WI38 (cell line): ENCODE measurements around the gene CELA2B.

Experiments
- H3K4me3 ChIP-seq: 2 replicates; pipeline ENCODE4 v1.5.1; 2011; ENCODE audit warnings: low read depth, mild to moderate bottlenecking, control low read depth, low read length
- CTCF ChIP-seq: IDR thresholded peaks from 2 replicates; pipeline ENCODE4 v1.5.1; 2012; ENCODE audit warnings: low read depth, mild to moderate bottlenecking, control low read depth, low read length

CELA2B gene

GRCh38 chr1:15446212-15446611 is 29.7 kb upstream of the CELA2B start:
- H3K4me3 ChIP-seq = no peak overlapping the region
- TF ChIP-seq CTCF = no peak

- no peak for TF ChIP-seq CTCF
- H3K4me3 ChIP-seq = no peak overlapping the region
Observed at GRCh38 chr1:15448877-15449462, 26.9 kb upstream of the CELA2B start.

GRCh38 chr1:15449567-15449966 is 26.3 kb upstream of the CELA2B start:
- TF ChIP-seq CTCF = no peak
- H3K4me3 ChIP-seq = no peak overlapping the region

GRCh38 chr1:15451014-15451722 is 24.7 kb upstream of the CELA2B start:
- TF ChIP-seq CTCF = no peak

GRCh38 chr1:15452216-15452615 is 23.7 kb upstream of the CELA2B start:
- no peak overlapping the region for H3K4me3 ChIP-seq
- no peak for TF ChIP-seq CTCF

More at GRCh38 chr1:15451014-15451722, 24.7 kb upstream of the CELA2B start:
- no peak overlapping the region for H3K4me3 ChIP-seq

GRCh38 chr1:15452866-15453571 is 22.9 kb upstream of the CELA2B start:
- H3K4me3 ChIP-seq = no peak overlapping the region
- no peak for TF ChIP-seq CTCF

GRCh38 chr1:15453734-15454133 is 22.2 kb upstream of the CELA2B start:
- no peak overlapping the region for H3K4me3 ChIP-seq
- no peak for TF ChIP-seq CTCF
